Measurements from ENCODE around the gene MAP3K20. TPM values are rescaled to one million over a fixed set of nuclear protein-coding genes. Genes with fewer than 3 reads are reported as not detected.

Gene MAP3K20
- total and polyA plus RNA-seq, 4 donors: 25.6 to 109 (median 56.5) TPM

- no peaks in the 10 kb centered on the region for H3K9me3 ChIP-seq (ENCODE audit: control insufficient read depth, low read length)
- intact Hi-C loops (cut with DNase I): no loop called here
- peak; percentile 54 for ATAC-seq (ENCODE audit: low FRiP score)
These were observed 26.0 kb downstream of the MAP3K20 start for GRCh38 chr2:173101687-173102086.

GRCh38 chr2:173104156-173104555 lies 28.5 kb downstream of the MAP3K20 start:
- ATAC-seq (ENCODE audit: low FRiP score) (no peak), DNase-seq (no peak)
- Histone ChIP-seq H3K9me3 (ENCODE audit: control insufficient read depth, low read length) (no peaks in the 10 kb centered on the region), H3K27ac (ENCODE audit: low read depth in 1 of 2, low read length in 2 of 2) (no peak overlapping the region), H3K4me1 (ENCODE audit: control insufficient read depth in 1 of 2, insufficient read depth in 2 of 2, low read length in 2 of 2) (peaks cover 0 to 9% of the 10 kb centered on the region in 2 donors), H3K4me3 (ENCODE audit: low read length in 2 of 2) (no peak overlapping the region), H3K27me3 (ENCODE audit: control insufficient read depth in 1 of 2, insufficient read depth in 2 of 2, low read length in 1 of 2) (no peaks in the 10 kb centered on the region), H3K36me3 (ENCODE audit: control insufficient read depth in 1 of 2, insufficient read depth in 2 of 2, low read length in 1 of 2) (peaks cover 0 to 5% of the 10 kb centered on the region in 2 donors)
- intact Hi-C loops (cut with DNase I): no loop called here
- 99 to 100% methylated on average over 1 of the region's 1 CpG for WGBS, 2 donors

More at GRCh38 chr2:173101687-173102086, 26.0 kb downstream of the MAP3K20 start:
- Histone ChIP-seq H3K36me3 (ENCODE audit: control insufficient read depth in 1 of 2, insufficient read depth in 2 of 2, low read length in 1 of 2) (peaks cover 0 to 5% of the 10 kb centered on the region in 2 donors), H3K4me3 (ENCODE audit: low read length in 2 of 2) (no peak overlapping the region), H3K27ac (ENCODE audit: low read depth in 1 of 2, low read length in 2 of 2) (no peak overlapping the region), H3K27me3 (ENCODE audit: control insufficient read depth in 1 of 2, insufficient read depth in 2 of 2, low read length in 1 of 2) (no peaks in the 10 kb centered on the region), H3K4me1 (ENCODE audit: control insufficient read depth in 1 of 2, insufficient read depth in 2 of 2, low read length in 2 of 2) (peaks cover 0 to 9% of the 10 kb centered on the region in 2 donors)
- no peak for DNase-seq
- WGBS, 2 donors: 85 to 92% methylated on average over 3 of the region's 3 CpGs

DNA sequence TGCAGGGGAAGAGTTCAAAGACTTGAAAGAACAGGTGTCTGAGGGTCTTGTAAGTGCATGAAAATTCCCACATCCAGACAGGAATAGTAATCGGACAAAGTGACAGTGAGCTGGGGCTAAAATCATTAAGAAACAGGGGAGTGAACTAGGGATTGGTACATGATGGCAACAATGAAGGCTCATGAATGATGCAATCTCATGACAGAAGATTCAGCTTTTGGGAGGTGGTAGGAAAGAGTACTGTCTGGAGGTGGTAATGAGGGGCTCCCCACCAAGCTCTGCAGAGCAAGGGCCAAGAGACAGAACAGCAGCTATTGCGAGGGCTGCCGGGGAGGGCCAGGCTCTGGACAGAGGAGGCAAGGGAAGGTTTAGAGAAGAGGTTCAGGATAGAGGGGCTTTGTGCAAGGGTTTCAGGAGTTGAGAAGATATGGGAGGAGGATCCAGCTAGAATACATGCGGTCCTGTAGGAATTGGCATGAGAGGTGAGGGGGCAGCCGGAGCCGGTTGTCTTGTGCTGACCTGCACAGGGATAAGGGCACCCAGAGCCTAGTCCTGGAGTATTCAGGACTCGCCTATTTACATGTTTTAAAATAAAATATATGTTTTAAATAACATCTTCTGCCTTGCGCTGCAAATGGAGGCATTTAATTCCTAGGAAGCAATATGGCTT lies 31.4 kb downstream of the MAP3K20 start:
- ATAC-seq (ENCODE audit: low FRiP score) (no peak), DNase-seq (no peak)
- WGBS, 2 donors: 98% methylated on average over 8 of the region's 8 CpGs
- no peak overlapping the region for H3K27ac ChIP-seq (ENCODE audit: low read depth in 1 of 2, low read length in 2 of 2)
- intact Hi-C loops (cut with DNase I): no loop called here
- no peaks in the 10 kb centered on the region for H3K27me3 ChIP-seq (ENCODE audit: control insufficient read depth in 1 of 2, insufficient read depth in 2 of 2, low read length in 1 of 2)
- no peaks in the 10 kb centered on the region for H3K36me3 ChIP-seq (ENCODE audit: control insufficient read depth in 1 of 2, insufficient read depth in 2 of 2, low read length in 1 of 2)
- H3K9me3 ChIP-seq (ENCODE audit: control insufficient read depth, low read length): no peaks in the 10 kb centered on the region
- H3K4me1 ChIP-seq (ENCODE audit: control insufficient read depth in 1 of 2, insufficient read depth in 2 of 2, low read length in 2 of 2): peaks cover 0 to 9% of the 10 kb centered on the region in 2 donors
- H3K4me3 ChIP-seq (ENCODE audit: low read length in 2 of 2): no peak overlapping the region

GRCh38 chr2:173107629-173108022 lies 32.0 kb downstream of the MAP3K20 start:
- Histone ChIP-seq H3K36me3 (ENCODE audit: control insufficient read depth in 1 of 2, insufficient read depth in 2 of 2, low read length in 1 of 2) (no peaks in the 10 kb centered on the region), H3K4me3 (ENCODE audit: low read length in 2 of 2) (no peak overlapping the region), H3K9me3 (ENCODE audit: control insufficient read depth, low read length) (no peaks in the 10 kb centered on the region), H3K27me3 (ENCODE audit: control insufficient read depth in 1 of 2, insufficient read depth in 2 of 2, low read length in 1 of 2) (no peaks in the 10 kb centered on the region), H3K27ac (ENCODE audit: low read depth in 1 of 2, low read length in 2 of 2) (no peak overlapping the region), H3K4me1 (ENCODE audit: control insufficient read depth in 1 of 2, insufficient read depth in 2 of 2, low read length in 2 of 2) (peaks cover 0 to 9% of the 10 kb centered on the region in 2 donors)
- intact Hi-C loops (cut with DNase I): no loop called here
- WGBS, 2 donors: 92 to 94% methylated on average over 6 of the region's 6 CpGs
- DNase-seq: no peak
- ATAC-seq (ENCODE audit: low FRiP score): no peak

DNA sequence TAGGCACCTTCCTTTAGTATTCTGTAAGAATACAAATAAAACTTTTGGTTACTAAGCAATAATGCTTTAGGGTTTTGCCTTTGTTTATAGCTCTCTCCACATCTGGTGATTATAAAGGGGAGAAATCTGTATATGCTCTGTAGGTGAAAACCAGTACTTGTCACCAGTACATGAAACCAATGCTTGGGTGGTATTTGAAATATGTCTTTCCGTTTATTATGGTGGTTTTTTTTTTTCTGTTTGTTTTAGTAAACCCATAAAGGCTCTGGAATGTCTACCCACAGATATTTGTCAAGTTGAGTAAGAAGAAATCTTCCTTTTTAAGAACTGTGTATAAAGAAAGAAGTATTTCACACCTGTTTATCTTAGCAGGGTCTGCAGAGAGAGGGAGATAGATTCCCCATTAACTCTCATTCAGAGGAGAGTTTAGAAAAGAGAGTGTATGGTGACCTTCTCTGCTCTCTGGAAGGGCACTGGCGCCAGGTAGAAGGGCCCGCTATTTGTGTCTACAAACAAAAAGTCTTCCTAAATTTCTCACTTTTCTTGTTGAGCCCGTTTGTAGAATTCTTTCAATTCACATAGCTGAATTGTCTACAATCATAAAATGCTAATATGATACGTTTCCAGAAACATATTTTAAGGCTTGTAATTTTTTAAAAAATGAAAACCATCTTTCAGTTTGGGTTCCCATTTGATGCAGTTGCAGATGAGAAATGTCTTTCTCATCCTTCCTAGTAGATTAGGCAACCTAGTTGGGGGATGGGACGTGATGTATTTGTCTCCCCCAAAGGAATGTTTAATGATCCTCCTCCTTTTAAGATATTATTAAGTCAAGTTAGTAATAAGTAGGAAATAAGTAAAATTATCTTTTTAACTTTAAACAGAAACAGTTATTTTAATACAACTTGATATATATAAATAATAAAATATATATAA lies 33.9 kb downstream of the MAP3K20 start:
- Histone ChIP-seq H3K4me3 (ENCODE audit: low read length in 2 of 2) (no peak overlapping the region), H3K27me3 (ENCODE audit: control insufficient read depth in 1 of 2, insufficient read depth in 2 of 2, low read length in 1 of 2) (no peaks in the 10 kb centered on the region), H3K27ac (ENCODE audit: low read depth in 1 of 2, low read length in 2 of 2) (no peak overlapping the region), H3K36me3 (ENCODE audit: control insufficient read depth in 1 of 2, insufficient read depth in 2 of 2, low read length in 1 of 2) (no peaks in the 10 kb centered on the region), H3K9me3 (ENCODE audit: control insufficient read depth, low read length) (no peaks in the 10 kb centered on the region), H3K4me1 (ENCODE audit: control insufficient read depth in 1 of 2, insufficient read depth in 2 of 2, low read length in 2 of 2) (peaks cover 0 to 9% of the 10 kb centered on the region in 2 donors)
- no peak for ATAC-seq (ENCODE audit: low FRiP score)
- DNase-seq: no peak
- WGBS, 2 donors: 54 to 55% methylated on average over 6 of the region's 6 CpGs
- intact Hi-C loops (cut with DNase I): no loop called here

DNA sequence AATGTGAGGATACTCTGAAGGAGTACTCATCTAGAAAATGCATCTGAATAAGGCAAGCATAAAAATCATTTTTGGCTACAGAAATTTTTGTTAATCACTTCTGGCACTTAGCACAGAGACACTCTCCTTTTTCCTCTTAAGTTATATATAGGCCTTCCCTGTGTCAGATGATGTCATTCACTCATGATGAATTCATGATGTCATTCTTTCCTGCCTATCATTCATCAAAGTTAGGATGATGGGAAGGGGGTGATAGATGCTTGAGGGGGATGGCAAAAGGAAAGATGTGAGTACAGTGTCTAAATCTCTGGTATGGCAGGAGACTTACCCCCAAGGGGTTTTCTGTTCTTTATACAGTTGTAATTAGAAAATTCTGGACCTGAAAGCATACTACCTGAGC lies 42.0 kb downstream of the MAP3K20 start:
- Histone ChIP-seq H3K4me1 (ENCODE audit: control insufficient read depth in 1 of 2, insufficient read depth in 2 of 2, low read length in 2 of 2) (peaks cover 3 to 6% of the 10 kb centered on the region in 2 donors), H3K27me3 (ENCODE audit: control insufficient read depth in 1 of 2, insufficient read depth in 2 of 2, low read length in 1 of 2) (no peaks in the 10 kb centered on the region), H3K4me3 (ENCODE audit: low read length in 2 of 2) (no peak overlapping the region), H3K9me3 (ENCODE audit: control insufficient read depth, low read length) (no peaks in the 10 kb centered on the region), H3K36me3 (ENCODE audit: control insufficient read depth in 1 of 2, insufficient read depth in 2 of 2, low read length in 1 of 2) (no peaks in the 10 kb centered on the region), H3K27ac (ENCODE audit: low read depth in 1 of 2, low read length in 2 of 2) (no peak overlapping the region)
- intact Hi-C loops (cut with DNase I): no loop called here
- DNase-seq (no peak), ATAC-seq (ENCODE audit: low FRiP score) (no peak)

DNA sequence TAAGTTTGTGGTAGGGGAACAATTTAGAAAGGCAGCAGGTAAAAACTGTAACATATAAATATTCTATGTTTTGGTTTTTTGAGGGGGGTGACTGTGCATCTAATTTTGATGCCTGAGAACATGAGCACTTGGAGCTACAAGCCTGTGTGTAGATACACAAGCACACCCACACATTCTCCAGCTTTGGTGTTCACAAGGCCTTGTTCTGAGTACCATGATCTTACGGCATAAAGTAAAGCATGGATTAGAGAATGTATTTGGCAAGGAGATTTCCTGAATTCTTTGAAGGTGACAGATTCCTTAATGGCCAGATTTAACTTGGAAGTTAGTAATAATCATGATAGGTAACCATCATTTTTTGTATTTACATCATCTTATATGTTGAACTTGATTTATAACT lies 42.7 kb downstream of the MAP3K20 start:
- H3K27ac ChIP-seq (ENCODE audit: low read depth in 1 of 2, low read length in 2 of 2): no peak overlapping the region
- no peak for ATAC-seq (ENCODE audit: low FRiP score)
- H3K4me1 ChIP-seq (ENCODE audit: control insufficient read depth in 1 of 2, insufficient read depth in 2 of 2, low read length in 2 of 2): peaks cover 3 to 6% of the 10 kb centered on the region in 2 donors
- H3K4me3 ChIP-seq (ENCODE audit: low read length in 2 of 2): no peak overlapping the region
- DNase-seq: no peak
- 29 to 45% methylated on average over 1 of the region's 1 CpG for whole genome bisulfite sequencing, 2 donors
- no peaks in the 10 kb centered on the region for H3K9me3 ChIP-seq (ENCODE audit: control insufficient read depth, low read length)
- intact Hi-C loops (cut with DNase I): no loop called here
- H3K27me3 ChIP-seq (ENCODE audit: control insufficient read depth in 1 of 2, insufficient read depth in 2 of 2, low read length in 1 of 2): no peaks in the 10 kb centered on the region
- H3K36me3 ChIP-seq (ENCODE audit: control insufficient read depth in 1 of 2, insufficient read depth in 2 of 2, low read length in 1 of 2): no peaks in the 10 kb centered on the region

DNA sequence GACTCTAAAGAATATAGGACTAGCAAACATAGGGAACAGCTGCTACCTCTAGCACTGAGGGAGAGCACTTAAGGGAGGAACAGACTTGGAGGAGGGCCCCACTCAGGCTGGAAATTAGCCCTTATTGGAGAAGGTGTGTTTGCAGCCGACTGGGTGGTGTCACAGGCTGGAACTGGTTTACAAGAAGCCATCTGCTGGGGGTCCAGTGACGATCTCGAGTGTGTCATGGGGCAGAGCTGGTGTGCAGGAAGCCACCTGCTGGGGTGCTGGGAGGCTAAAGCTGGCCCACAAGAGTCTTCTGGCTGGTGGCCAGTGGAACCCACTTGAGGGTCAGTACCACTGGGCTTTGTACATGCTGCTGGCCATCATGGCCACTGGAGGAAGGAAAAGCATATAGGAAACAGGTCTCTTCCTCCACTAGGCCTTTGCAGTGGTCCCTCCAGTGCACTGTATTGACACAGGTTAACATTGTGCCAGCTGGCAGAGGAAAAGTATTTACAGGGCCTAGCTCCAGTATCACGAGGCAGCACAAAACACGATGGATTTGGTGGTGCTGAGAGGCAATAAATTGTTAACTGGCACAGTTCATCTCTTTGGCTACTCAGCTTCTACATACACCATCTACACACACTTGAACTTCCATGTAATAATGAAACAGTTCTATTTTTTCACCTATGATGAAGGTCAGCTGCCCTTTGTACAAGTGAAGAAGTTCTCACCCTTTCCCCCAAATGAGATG lies 43.6 kb downstream of the MAP3K20 start:
- intact Hi-C loops (cut with DNase I): no loop called here
- WGBS, 2 donors: 54 to 55% methylated on average over 5 of the region's 5 CpGs
- no peak for DNase-seq
- ATAC-seq (ENCODE audit: low FRiP score): peak; percentile 84
- H3K36me3 ChIP-seq (ENCODE audit: control insufficient read depth in 1 of 2, insufficient read depth in 2 of 2, low read length in 1 of 2): no peaks in the 10 kb centered on the region
- peak overlapping the region in 1 of 2 donors; percentile 71 for H3K27ac ChIP-seq (ENCODE audit: low read depth in 1 of 2, low read length in 2 of 2)
- H3K4me1 ChIP-seq (ENCODE audit: control insufficient read depth in 1 of 2, insufficient read depth in 2 of 2, low read length in 2 of 2): peaks cover 3 to 7% of the 10 kb centered on the region in 2 donors
- no peaks in the 10 kb centered on the region for H3K27me3 ChIP-seq (ENCODE audit: control insufficient read depth in 1 of 2, insufficient read depth in 2 of 2, low read length in 1 of 2)
- no peaks in the 10 kb centered on the region for H3K9me3 ChIP-seq (ENCODE audit: control insufficient read depth, low read length)
- no peak overlapping the region for H3K4me3 ChIP-seq (ENCODE audit: low read length in 2 of 2)

All from aorta (tissue), 5 donors.